Panc1 (cell line): ENCODE measurements around the gene SCN8A.

Experiments
- CTCF ChIP-seq: fragments of 450-650 bp; IDR thresholded peaks from 2 replicates; pipeline ENCODE4 v1.5.1; 2017; ENCODE audit warnings: mild to moderate bottlenecking
- REST ChIP-seq, 2 experiments: IDR thresholded peaks; 2 replicates each; pipeline ENCODE4 v1.6.1; 2011 to 2012; ENCODE audit warnings: low read depth in 2 of 2, control low read depth in 1 of 2, low read length in 1 of 2, mild to moderate bottlenecking in 1 of 2, moderate library complexity in 1 of 2; ENCODE audit not compliant: insufficient read depth in 1 of 2

- TF ChIP-seq CTCF (no peak), REST (IDR thresholded peaks at IDR 0.05; ENCODE audit: insufficient read depth in 1 of 2, low read depth in 2 of 2, low read length in 1 of 2) (no peak)
These were observed 158.4 kb downstream of the SCN8A start for GRCh38 chr12:51749206-51749985.
